WTC11 (cell line): Measurements from ENCODE around the gene PCDH19. TPM values are rescaled to one million over a fixed set of nuclear protein-coding genes. Genes with fewer than 3 reads are reported as not detected.

Source experiments
- ATAC-seq: fragments of 200-7000 bp; cut with Tn5 transposase; 2 replicates; pipeline ENCODE4 v1.10.0; 2021; ENCODE audit warnings: mild to moderate bottlenecking, moderate library complexity
- CTCF ChIA-PET: fragments of 300-600 bp; sonication (Branson Sonifier 250); formaldehyde crosslinking; loops from one replicate; lab custom pipeline; 2021; ENCODE audit warnings: antibody characterized with exemption; lab: Charles Lee
- POLR2A ChIA-PET: fragments of 350-600 bp; sonication (Branson Sonifier 250); formaldehyde crosslinking; loops from one replicate; lab custom pipeline; 2021; ENCODE audit warnings: antibody characterized with exemption; lab: Charles Lee
- DNase-seq: peaks from one replicate; pipeline ENCODE4 v3.0.0; 2021; ENCODE audit warnings: low spot score
- H3K27ac Mint-ChIP-seq: 2 replicates; pipeline ENCODE4 v1.8.0; 2021; ENCODE audit warnings: mixed read lengths
- H3K27me3 Mint-ChIP-seq: 2 replicates; pipeline ENCODE4 v1.8.0; 2021; ENCODE audit warnings: low read depth, mild to moderate bottlenecking, moderate library complexity, mixed read lengths
- H3K36me3 Mint-ChIP-seq: 2 replicates; pipeline ENCODE4 v1.8.0; 2021; ENCODE audit warnings: mixed read lengths
- H3K4me1 Mint-ChIP-seq: 2 replicates; pipeline ENCODE4 v1.8.0; 2022; ENCODE audit warnings: mixed read lengths
- H3K4me3 Mint-ChIP-seq: 2 replicates; pipeline ENCODE4 v1.8.0; 2021; ENCODE audit warnings: mild to moderate bottlenecking, moderate library complexity, mixed read lengths
- H3K9me3 Mint-ChIP-seq: 2 replicates; pipeline ENCODE4 v1.8.0; 2021; ENCODE audit warnings: mixed read lengths
- CBFB ChIP-seq: sonication (generic); formaldehyde crosslinking; IDR thresholded peaks from 2 replicates; pipeline ENCODE4 v1.8.1; 2022; ENCODE audit warnings: mild to moderate bottlenecking, low read depth, missing genetic modification reagents
- EMX1 ChIP-seq: fragments of 250-450 bp; sonication (Bioruptor Pico); IDR thresholded peaks from 2 replicates; pipeline ENCODE4 v1.8.0; 2021; ENCODE audit warnings: mild to moderate bottlenecking
- FOXK1 ChIP-seq: sonication (generic); formaldehyde crosslinking; IDR thresholded peaks from 2 replicates; pipeline ENCODE4 v1.8.0; 2022; ENCODE audit warnings: mild to moderate bottlenecking, moderate library complexity, missing genetic modification reagents
- HMGA2 ChIP-seq: fragments of 250-450 bp; sonication (Bioruptor Pico); IDR thresholded peaks from 2 replicates; pipeline ENCODE4 v1.4.0; 2021; ENCODE audit warnings: mild to moderate bottlenecking, moderate library complexity
- JAZF1 ChIP-seq: fragments of 250-450 bp; sonication (Bioruptor Pico); IDR thresholded peaks from 2 replicates; pipeline ENCODE4 v1.9.0; 2021; ENCODE audit warnings: moderate library complexity, mild to moderate bottlenecking, inconsistent platforms
- MXD4 ChIP-seq: fragments of 250-450 bp; sonication (Bioruptor Pico); IDR thresholded peaks from 2 replicates; pipeline ENCODE4 v1.8.0; 2021; ENCODE audit warnings: mild to moderate bottlenecking, moderate library complexity, borderline replicate concordance
- NFATC4 ChIP-seq: fragments of 250-450 bp; sonication (Bioruptor Pico); IDR thresholded peaks from 2 replicates; pipeline ENCODE4 v1.9.0; 2021; ENCODE audit warnings: mild to moderate bottlenecking
- NR3C1 ChIP-seq: sonication (generic); formaldehyde crosslinking; conservative IDR thresholded peaks from 2 replicates; pipeline ENCODE4 v1.8.1; 2023; ENCODE audit warnings: low read depth, mild to moderate bottlenecking, missing genetic modification reagents
- SOX15 ChIP-seq: fragments of 250-450 bp; sonication (Bioruptor Pico); IDR thresholded peaks from 2 replicates; pipeline ENCODE4 v1.9.0; 2021; ENCODE audit warnings: mild to moderate bottlenecking
- ZBTB21 ChIP-seq: sonication (generic); formaldehyde crosslinking; IDR thresholded peaks from 2 replicates; pipeline ENCODE4 v1.8.1; 2023; ENCODE audit warnings: mild to moderate bottlenecking, missing genetic modification reagents, borderline replicate concordance
- ZNF317 ChIP-seq: sonication (generic); formaldehyde crosslinking; IDR thresholded peaks from 2 replicates; pipeline ENCODE4 v1.8.1; 2023; ENCODE audit warnings: low read depth, mild to moderate bottlenecking, moderate library complexity, missing genetic modification reagents, borderline replicate concordance
- total RNA-seq: library from RNA; stranded (reverse); gene quantifications from 3 replicates; pipeline ENCODE4 v1.2.3, GENCODE V29; 2021
- TF ChIP-seq, protein P1 (sequence below): fragments of 250-450 bp; sonication (Bioruptor Pico); IDR thresholded peaks from 2 replicates; pipeline ENCODE4 v1.8.0; 2021; ENCODE audit warnings: mild to moderate bottlenecking
- TF ChIP-seq, protein P2 (sequence below): sonication (generic); formaldehyde crosslinking; IDR thresholded peaks from 2 replicates; pipeline ENCODE4 v1.8.1; 2022; ENCODE audit warnings: low read depth, mild to moderate bottlenecking, moderate library complexity, missing genetic modification reagents, borderline replicate concordance
- TF ChIP-seq, protein P3 (sequence below): sonication (generic); formaldehyde crosslinking; IDR thresholded peaks from 2 replicates; pipeline ENCODE4 v1.8.1; 2022; ENCODE audit warnings: low read depth, missing genetic modification reagents, borderline replicate concordance
- TF ChIP-seq, protein P4 (sequence below): sonication (generic); formaldehyde crosslinking; IDR thresholded peaks from 2 replicates; pipeline ENCODE4 v1.8.1; 2023; ENCODE audit warnings: mild to moderate bottlenecking, missing genetic modification reagents
- TF ChIP-seq, protein P5 (sequence below): sonication (generic); formaldehyde crosslinking; IDR thresholded peaks from 2 replicates; pipeline ENCODE4 v1.8.0; 2022; ENCODE audit warnings: mild to moderate bottlenecking, missing genetic modification reagents
- TF ChIP-seq, protein P6 (sequence below): sonication (generic); formaldehyde crosslinking; IDR thresholded peaks from 2 replicates; pipeline ENCODE4 v1.8.1; 2023; ENCODE audit warnings: mild to moderate bottlenecking, moderate library complexity, missing genetic modification reagents
- TF ChIP-seq, protein P7 (sequence below): sonication (generic); formaldehyde crosslinking; IDR thresholded peaks from 2 replicates; pipeline ENCODE4 v1.8.1; 2022; ENCODE audit warnings: mild to moderate bottlenecking, moderate library complexity, missing genetic modification reagents
- TF ChIP-seq, protein P8 (sequence below): sonication (generic); formaldehyde crosslinking; IDR thresholded peaks from 2 replicates; pipeline ENCODE4 v1.8.1; 2022; ENCODE audit warnings: missing genetic modification reagents, borderline replicate concordance
- TF ChIP-seq, protein P9 (sequence below): sonication (generic); formaldehyde crosslinking; conservative IDR thresholded peaks from 2 replicates; pipeline ENCODE4 v1.8.1; 2023; ENCODE audit warnings: mild to moderate bottlenecking, low read depth, missing genetic modification reagents, moderate library complexity

The PCDH19 gene
- total RNA-seq, 1 experiment from 2014 or later, result 1.5 TPM

DNA sequence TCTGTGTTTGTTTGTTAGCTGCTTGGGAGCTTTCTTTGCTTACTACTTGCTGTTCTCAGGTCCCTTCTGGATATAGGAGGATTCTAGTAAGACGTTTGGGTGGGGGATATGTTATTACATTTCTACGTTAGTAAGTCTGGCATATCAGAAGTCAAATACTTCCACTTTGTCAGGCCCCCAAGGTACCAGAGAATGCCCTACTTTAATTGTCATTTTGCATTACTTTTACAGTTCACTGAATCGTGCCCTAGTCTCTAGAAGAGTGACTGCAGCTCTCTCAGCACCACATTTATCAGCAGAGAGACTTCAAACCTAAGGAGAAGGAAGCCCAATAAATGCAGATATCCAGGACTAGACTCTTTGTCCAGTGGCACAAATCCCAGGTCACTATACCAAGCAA, 54.4 kb downstream of the PCDH19 start:
- ATAC-seq (no peak), DNase-seq (no peak)
- Mint-ChIP-seq H3K9me3 (no peaks in the 10 kb centered on the region), H3K4me1 (peaks cover 9% of the 10 kb centered on the region), H3K36me3 (no peaks in the 10 kb centered on the region), H3K27ac (no peak overlapping the region), H3K4me3 (no peak overlapping the region), H3K27me3 (peaks cover 32% of the 10 kb centered on the region)
- TF ChIP-seq SOX15 (CRISPR knock-in tag), result no peak
- TF ChIP-seq ZBTB21 (CRISPR knock-in tag), result no peak
- no peak for TF ChIP-seq EMX1 (CRISPR knock-in tag)
- TF ChIP-seq, protein P1, sequence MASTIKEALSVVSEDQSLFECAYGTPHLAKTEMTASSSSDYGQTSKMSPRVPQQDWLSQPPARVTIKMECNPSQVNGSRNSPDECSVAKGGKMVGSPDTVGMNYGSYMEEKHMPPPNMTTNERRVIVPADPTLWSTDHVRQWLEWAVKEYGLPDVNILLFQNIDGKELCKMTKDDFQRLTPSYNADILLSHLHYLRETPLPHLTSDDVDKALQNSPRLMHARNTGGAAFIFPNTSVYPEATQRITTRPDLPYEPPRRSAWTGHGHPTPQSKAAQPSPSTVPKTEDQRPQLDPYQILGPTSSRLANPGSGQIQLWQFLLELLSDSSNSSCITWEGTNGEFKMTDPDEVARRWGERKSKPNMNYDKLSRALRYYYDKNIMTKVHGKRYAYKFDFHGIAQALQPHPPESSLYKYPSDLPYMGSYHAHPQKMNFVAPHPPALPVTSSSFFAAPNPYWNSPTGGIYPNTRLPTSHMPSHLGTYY, result no peak
- TF ChIP-seq, protein P2, sequence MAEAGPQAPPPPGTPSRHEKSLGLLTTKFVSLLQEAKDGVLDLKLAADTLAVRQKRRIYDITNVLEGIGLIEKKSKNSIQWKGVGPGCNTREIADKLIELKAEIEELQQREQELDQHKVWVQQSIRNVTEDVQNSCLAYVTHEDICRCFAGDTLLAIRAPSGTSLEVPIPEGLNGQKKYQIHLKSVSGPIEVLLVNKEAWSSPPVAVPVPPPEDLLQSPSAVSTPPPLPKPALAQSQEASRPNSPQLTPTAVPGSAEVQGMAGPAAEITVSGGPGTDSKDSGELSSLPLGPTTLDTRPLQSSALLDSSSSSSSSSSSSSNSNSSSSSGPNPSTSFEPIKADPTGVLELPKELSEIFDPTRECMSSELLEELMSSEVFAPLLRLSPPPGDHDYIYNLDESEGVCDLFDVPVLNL, result no peak
- TF ChIP-seq ZNF317 (CRISPR knock-in tag), result no peak
- TF ChIP-seq, protein P3, sequence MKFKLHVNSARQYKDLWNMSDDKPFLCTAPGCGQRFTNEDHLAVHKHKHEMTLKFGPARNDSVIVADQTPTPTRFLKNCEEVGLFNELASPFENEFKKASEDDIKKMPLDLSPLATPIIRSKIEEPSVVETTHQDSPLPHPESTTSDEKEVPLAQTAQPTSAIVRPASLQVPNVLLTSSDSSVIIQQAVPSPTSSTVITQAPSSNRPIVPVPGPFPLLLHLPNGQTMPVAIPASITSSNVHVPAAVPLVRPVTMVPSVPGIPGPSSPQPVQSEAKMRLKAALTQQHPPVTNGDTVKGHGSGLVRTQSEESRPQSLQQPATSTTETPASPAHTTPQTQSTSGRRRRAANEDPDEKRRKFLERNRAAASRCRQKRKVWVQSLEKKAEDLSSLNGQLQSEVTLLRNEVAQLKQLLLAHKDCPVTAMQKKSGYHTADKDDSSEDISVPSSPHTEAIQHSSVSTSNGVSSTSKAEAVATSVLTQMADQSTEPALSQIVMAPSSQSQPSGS (CRISPR knock-in tag), result no peak
- TF ChIP-seq, protein P4, sequence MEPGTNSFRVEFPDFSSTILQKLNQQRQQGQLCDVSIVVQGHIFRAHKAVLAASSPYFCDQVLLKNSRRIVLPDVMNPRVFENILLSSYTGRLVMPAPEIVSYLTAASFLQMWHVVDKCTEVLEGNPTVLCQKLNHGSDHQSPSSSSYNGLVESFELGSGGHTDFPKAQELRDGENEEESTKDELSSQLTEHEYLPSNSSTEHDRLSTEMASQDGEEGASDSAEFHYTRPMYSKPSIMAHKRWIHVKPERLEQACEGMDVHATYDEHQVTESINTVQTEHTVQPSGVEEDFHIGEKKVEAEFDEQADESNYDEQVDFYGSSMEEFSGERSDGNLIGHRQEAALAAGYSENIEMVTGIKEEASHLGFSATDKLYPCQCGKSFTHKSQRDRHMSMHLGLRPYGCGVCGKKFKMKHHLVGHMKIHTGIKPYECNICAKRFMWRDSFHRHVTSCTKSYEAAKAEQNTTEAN (CRISPR knock-in tag), result no peak
- TF ChIP-seq, protein P5, sequence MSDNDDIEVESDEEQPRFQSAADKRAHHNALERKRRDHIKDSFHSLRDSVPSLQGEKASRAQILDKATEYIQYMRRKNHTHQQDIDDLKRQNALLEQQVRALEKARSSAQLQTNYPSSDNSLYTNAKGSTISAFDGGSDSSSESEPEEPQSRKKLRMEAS (CRISPR knock-in tag), result no peak
- no peak for TF ChIP-seq MXD4
- TF ChIP-seq, protein P6, sequence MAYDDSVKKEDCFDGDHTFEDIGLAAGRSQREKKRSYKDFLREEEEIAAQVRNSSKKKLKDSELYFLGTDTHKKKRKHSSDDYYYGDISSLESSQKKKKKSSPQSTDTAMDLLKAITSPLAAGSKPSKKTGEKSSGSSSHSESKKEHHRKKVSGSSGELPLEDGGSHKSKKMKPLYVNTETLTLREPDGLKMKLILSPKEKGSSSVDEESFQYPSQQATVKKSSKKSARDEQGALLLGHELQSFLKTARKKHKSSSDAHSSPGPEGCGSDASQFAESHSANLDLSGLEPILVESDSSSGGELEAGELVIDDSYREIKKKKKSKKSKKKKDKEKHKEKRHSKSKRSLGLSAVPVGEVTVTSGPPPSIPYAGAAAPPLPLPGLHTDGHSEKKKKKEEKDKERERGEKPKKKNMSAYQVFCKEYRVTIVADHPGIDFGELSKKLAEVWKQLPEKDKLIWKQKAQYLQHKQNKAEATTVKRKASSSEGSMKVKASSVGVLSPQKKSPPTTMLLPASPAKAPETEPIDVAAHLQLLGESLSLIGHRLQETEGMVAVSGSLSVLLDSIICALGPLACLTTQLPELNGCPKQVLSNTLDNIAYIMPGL (CRISPR knock-in tag), result no peak
- TF ChIP-seq, protein P7, sequence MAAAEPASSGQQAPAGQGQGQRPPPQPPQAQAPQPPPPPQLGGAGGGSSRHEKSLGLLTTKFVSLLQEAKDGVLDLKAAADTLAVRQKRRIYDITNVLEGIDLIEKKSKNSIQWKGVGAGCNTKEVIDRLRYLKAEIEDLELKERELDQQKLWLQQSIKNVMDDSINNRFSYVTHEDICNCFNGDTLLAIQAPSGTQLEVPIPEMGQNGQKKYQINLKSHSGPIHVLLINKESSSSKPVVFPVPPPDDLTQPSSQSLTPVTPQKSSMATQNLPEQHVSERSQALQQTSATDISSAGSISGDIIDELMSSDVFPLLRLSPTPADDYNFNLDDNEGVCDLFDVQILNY, result no peak
- TF ChIP-seq FOXK1 (CRISPR knock-in tag), result no peak
- no peak for TF ChIP-seq NFATC4 (CRISPR knock-in tag)
- no peak for TF ChIP-seq HMGA2 (CRISPR knock-in tag)
- TF ChIP-seq NR3C1 (CRISPR knock-in tag), result no peak
- TF ChIP-seq, protein P8, sequence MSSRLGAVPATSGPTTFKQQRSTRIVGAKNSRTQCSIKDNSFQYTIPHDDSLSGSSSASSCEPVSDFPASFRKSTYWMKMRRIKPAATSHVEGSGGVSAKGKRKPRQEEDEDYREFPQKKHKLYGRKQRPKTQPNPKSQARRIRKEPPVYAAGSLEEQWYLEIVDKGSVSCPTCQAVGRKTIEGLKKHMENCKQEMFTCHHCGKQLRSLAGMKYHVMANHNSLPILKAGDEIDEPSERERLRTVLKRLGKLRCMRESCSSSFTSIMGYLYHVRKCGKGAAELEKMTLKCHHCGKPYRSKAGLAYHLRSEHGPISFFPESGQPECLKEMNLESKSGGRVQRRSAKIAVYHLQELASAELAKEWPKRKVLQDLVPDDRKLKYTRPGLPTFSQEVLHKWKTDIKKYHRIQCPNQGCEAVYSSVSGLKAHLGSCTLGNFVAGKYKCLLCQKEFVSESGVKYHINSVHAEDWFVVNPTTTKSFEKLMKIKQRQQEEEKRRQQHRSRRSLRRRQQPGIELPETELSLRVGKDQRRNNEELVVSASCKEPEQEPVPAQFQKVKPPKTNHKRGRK, result no peak
- TF ChIP-seq, protein P9, sequence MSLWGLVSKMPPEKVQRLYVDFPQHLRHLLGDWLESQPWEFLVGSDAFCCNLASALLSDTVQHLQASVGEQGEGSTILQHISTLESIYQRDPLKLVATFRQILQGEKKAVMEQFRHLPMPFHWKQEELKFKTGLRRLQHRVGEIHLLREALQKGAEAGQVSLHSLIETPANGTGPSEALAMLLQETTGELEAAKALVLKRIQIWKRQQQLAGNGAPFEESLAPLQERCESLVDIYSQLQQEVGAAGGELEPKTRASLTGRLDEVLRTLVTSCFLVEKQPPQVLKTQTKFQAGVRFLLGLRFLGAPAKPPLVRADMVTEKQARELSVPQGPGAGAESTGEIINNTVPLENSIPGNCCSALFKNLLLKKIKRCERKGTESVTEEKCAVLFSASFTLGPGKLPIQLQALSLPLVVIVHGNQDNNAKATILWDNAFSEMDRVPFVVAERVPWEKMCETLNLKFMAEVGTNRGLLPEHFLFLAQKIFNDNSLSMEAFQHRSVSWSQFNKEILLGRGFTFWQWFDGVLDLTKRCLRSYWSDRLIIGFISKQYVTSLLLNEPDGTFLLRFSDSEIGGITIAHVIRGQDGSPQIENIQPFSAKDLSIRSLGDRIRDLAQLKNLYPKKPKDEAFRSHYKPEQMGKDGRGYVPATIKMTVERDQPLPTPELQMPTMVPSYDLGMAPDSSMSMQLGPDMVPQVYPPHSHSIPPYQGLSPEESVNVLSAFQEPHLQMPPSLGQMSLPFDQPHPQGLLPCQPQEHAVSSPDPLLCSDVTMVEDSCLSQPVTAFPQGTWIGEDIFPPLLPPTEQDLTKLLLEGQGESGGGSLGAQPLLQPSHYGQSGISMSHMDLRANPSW (CRISPR knock-in tag), result no peak
- no peak for TF ChIP-seq CBFB (CRISPR knock-in tag)
- no peak for TF ChIP-seq JAZF1 (CRISPR knock-in tag)
- POLR2A ChIA-PET, result no interaction called here
- CTCF ChIA-PET, result no interaction called here
